H1 (cell line): ENCODE results near the gene MYL11.

Experiments
- ATF3 ChIP-seq: IDR thresholded peaks from 2 replicates; pipeline ENCODE4 v1.6.1; 2011; ENCODE audit warnings: low read depth, mild to moderate bottlenecking, low read length; ENCODE audit not compliant: insufficient read depth
- CHD2 ChIP-seq: IDR thresholded peaks from 2 replicates; pipeline ENCODE4 v1.6.1; 2012; ENCODE audit warnings: low read length, improper control_type of control experiment
- CREB1 ChIP-seq: IDR thresholded peaks from 2 replicates; pipeline ENCODE4 v1.6.1; 2012; ENCODE audit warnings: inconsistent platforms
- EZH2 ChIP-seq: fragments of 200-600 bp; sonication (generic); IDR thresholded peaks from 2 replicates; pipeline ENCODE4 v1.7.1; 2012; ENCODE audit warnings: low read depth, mild to moderate bottlenecking, moderate library complexity, low read length, inconsistent platforms; ENCODE audit not compliant: severe bottlenecking
- JUND ChIP-seq: IDR thresholded peaks from 2 replicates; pipeline ENCODE4 v1.6.1; 2011; ENCODE audit warnings: mild to moderate bottlenecking, improper control_type of control experiment, low read length
- POLR2AphosphoS5 ChIP-seq: IDR thresholded peaks from 2 replicates; pipeline ENCODE4 v1.6.1; 2011; ENCODE audit warnings: low read depth, low read length
- RAD21 ChIP-seq, 2 experiments: IDR thresholded peaks in 1 of 2; conservative IDR thresholded peaks in 1 of 2; 2 replicates each; pipeline ENCODE4 v1.6.1; 2011; ENCODE audit warnings: low read depth in 2 of 2, low read length in 2 of 2, improper control_type of control experiment in 1 of 2, inconsistent platforms in 1 of 2, mild to moderate bottlenecking in 1 of 2, moderate library complexity in 1 of 2
- SUZ12 ChIP-seq: fragments of 200-600 bp; sonication (generic); IDR thresholded peaks from 2 replicates; pipeline ENCODE4 v1.6.1; 2012; ENCODE audit warnings: mild to moderate bottlenecking, inconsistent platforms, low read length, moderate library complexity, mixed read lengths
- TF ChIP-seq, protein P1 (sequence below), 3 experiments: IDR thresholded peaks; 1 replicate in 2 of 3; 2 replicates in 1 of 3; pipeline versions ENCODE4 v1.5.1 to v1.6.1; 2011; ENCODE audit warnings: low read length in 3 of 3, mild to moderate bottlenecking in 3 of 3, inconsistent platforms in 2 of 3, low read depth in 1 of 3, moderate library complexity in 1 of 3; ENCODE audit not compliant: insufficient read depth in 1 of 3; ENCODE audit errors: control extremely low read depth in 1 of 3

GRCh38 chr16:30421010-30421409 lies 46.4 kb downstream of the MYL11 start:
- TF ChIP-seq, protein P1, sequence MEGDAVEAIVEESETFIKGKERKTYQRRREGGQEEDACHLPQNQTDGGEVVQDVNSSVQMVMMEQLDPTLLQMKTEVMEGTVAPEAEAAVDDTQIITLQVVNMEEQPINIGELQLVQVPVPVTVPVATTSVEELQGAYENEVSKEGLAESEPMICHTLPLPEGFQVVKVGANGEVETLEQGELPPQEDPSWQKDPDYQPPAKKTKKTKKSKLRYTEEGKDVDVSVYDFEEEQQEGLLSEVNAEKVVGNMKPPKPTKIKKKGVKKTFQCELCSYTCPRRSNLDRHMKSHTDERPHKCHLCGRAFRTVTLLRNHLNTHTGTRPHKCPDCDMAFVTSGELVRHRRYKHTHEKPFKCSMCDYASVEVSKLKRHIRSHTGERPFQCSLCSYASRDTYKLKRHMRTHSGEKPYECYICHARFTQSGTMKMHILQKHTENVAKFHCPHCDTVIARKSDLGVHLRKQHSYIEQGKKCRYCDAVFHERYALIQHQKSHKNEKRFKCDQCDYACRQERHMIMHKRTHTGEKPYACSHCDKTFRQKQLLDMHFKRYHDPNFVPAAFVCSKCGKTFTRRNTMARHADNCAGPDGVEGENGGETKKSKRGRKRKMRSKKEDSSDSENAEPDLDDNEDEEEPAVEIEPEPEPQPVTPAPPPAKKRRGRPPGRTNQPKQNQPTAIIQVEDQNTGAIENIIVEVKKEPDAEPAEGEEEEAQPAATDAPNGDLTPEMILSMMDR (IDR thresholded peaks at IDR 0.05; ENCODE audit: control extremely low read depth in 1 of 3, insufficient read depth in 1 of 3, low read depth in 1 of 3, low read length in 3 of 3): no peak
- TF ChIP-seq RAD21 (IDR thresholded peaks at IDR 0.05 in 1 of 2, conservative IDR thresholded peaks at IDR 0.05 in 1 of 2; ENCODE audit: low read depth in 2 of 2, low read length in 2 of 2) (no peak), ATF3 (no peak), EZH2 (no peak), SUZ12 (no peak), JUND (no peak), CHD2 (no peak), POLR2AphosphoS5 (no peak), CREB1 (no peak)
